ENCODE results near the gene AUTS2. TPM values are rescaled to one million over a fixed set of nuclear protein-coding genes. Genes with fewer than 3 reads are reported as not detected.

Gene AUTS2
- polyA plus RNA-seq, 1 donor from 2014 or later = 97.3 TPM

- no peak overlapping the region for H3K4me3 ChIP-seq (ENCODE audit: low read length)
- no peak overlapping the region for H3K27ac ChIP-seq (ENCODE audit: low read length)
- H2AFZ ChIP-seq (ENCODE audit: low read depth, low read length) = no peak overlapping the region
- H3F3A ChIP-seq (ENCODE audit: insufficient read depth, low read length, poor library complexity, severe bottlenecking) = no peaks in the 10 kb centered on the region
- TF ChIP-seq RAD21 (conservative IDR thresholded peaks at IDR 0.05) = no peak
- no peak for TF ChIP-seq POLR2AphosphoS5 (IDR thresholded peaks at IDR 0.05)
- TF ChIP-seq SMC3 (conservative IDR thresholded peaks at IDR 0.05; ENCODE audit: poor library complexity) = no peak
- no peak for TF ChIP-seq TAF1 (IDR thresholded peaks at IDR 0.05; ENCODE audit: low read depth)
- no peak for TF ChIP-seq REST (IDR thresholded peaks at IDR 0.05; ENCODE audit: borderline replicate concordance)
- no peak for TF ChIP-seq MXI1 (conservative IDR thresholded peaks at IDR 0.05; ENCODE audit: poor library complexity, severe bottlenecking)
- TF ChIP-seq EZH2 (IDR thresholded peaks at IDR 0.05; ENCODE audit: borderline replicate concordance, insufficient read depth, low read length, poor library complexity, severe bottlenecking) = no peak
- TF ChIP-seq CTCF (IDR thresholded peaks at IDR 0.05; ENCODE audit: poor library complexity, severe bottlenecking) = no peak
- no peak for TF ChIP-seq EP300 (conservative IDR thresholded peaks at IDR 0.05; ENCODE audit: poor library complexity, severe bottlenecking)
- no peaks in the 10 kb centered on the region for H3K79me2 ChIP-seq (replicated peaks; ENCODE audit: insufficient read depth, low read length)
- H3K36me3 ChIP-seq (ENCODE audit: insufficient read depth, low read length) = no peaks in the 10 kb centered on the region
- no peaks in the 10 kb centered on the region for H3K9me3 ChIP-seq (ENCODE audit: low read length)
- H3K4me2 ChIP-seq (ENCODE audit: low read length) = no peak overlapping the region
- no peaks in the 10 kb centered on the region for H3K27me3 ChIP-seq (ENCODE audit: insufficient read depth, low read depth, low read length)
- no peaks in the 10 kb centered on the region for H4K20me1 ChIP-seq (ENCODE audit: insufficient read depth)
- no peaks in the 10 kb centered on the region for H3K9me2 ChIP-seq (ENCODE audit: insufficient read depth, low read length)
- H3K9ac ChIP-seq (ENCODE audit: low read length) = no peak overlapping the region
These were observed 736.0 kb downstream of the AUTS2 start for GRCh38 chr7:70334295-70334694.

GRCh38 chr7:70334871-70335270, 736.6 kb downstream of the AUTS2 start:
- no peaks in the 10 kb centered on the region for H3K27me3 ChIP-seq (ENCODE audit: insufficient read depth, low read depth, low read length)
- H4K20me1 ChIP-seq (ENCODE audit: insufficient read depth) = no peaks in the 10 kb centered on the region
- no peaks in the 10 kb centered on the region for H3F3A ChIP-seq (ENCODE audit: insufficient read depth, low read length, poor library complexity, severe bottlenecking)
- H3K9me3 ChIP-seq (ENCODE audit: low read length) = no peaks in the 10 kb centered on the region
- no peak overlapping the region for H3K27ac ChIP-seq (ENCODE audit: low read length)
- H3K9ac ChIP-seq (ENCODE audit: low read length) = no peak overlapping the region
- no peak overlapping the region for H2AFZ ChIP-seq (ENCODE audit: low read depth, low read length)
- TF ChIP-seq POLR2AphosphoS5 (IDR thresholded peaks at IDR 0.05) (no peak), MXI1 (conservative IDR thresholded peaks at IDR 0.05; ENCODE audit: poor library complexity, severe bottlenecking) (no peak), TAF1 (IDR thresholded peaks at IDR 0.05; ENCODE audit: low read depth) (no peak), EZH2 (IDR thresholded peaks at IDR 0.05; ENCODE audit: borderline replicate concordance, insufficient read depth, low read length, poor library complexity, severe bottlenecking) (no peak), REST (IDR thresholded peaks at IDR 0.05; ENCODE audit: borderline replicate concordance) (no peak), SMC3 (conservative IDR thresholded peaks at IDR 0.05; ENCODE audit: poor library complexity) (no peak), EP300 (conservative IDR thresholded peaks at IDR 0.05; ENCODE audit: poor library complexity, severe bottlenecking) (no peak), CTCF (IDR thresholded peaks at IDR 0.05; ENCODE audit: poor library complexity, severe bottlenecking) (no peak), RAD21 (conservative IDR thresholded peaks at IDR 0.05) (no peak)
- no peaks in the 10 kb centered on the region for H3K79me2 ChIP-seq (replicated peaks; ENCODE audit: insufficient read depth, low read length)
- H3K4me3 ChIP-seq (ENCODE audit: low read length) = no peak overlapping the region
- H3K4me2 ChIP-seq (ENCODE audit: low read length) = no peak overlapping the region
- H3K36me3 ChIP-seq (ENCODE audit: insufficient read depth, low read length) = no peaks in the 10 kb centered on the region
- H3K9me2 ChIP-seq (ENCODE audit: insufficient read depth, low read length) = no peaks in the 10 kb centered on the region
